Transverse colon (tissue), 4 donors: ENCODE results near the gene ANKS4B. TPM values are rescaled to one million over a fixed set of nuclear protein-coding genes. Genes with fewer than 3 reads are reported as not detected.

Experiments used
- DNase-seq: peaks from one replicate; pipeline ENCODE4 v3.0.0-alpha.2; 2019
- H3K27ac ChIP-seq, 4 donors: fragments of 200-600 bp; sonication (generic); 2 replicates each; pipeline ENCODE4 v1.5.1; 2016 to 2018; ENCODE audit warnings: inconsistent platforms in 4 of 4
- H3K27me3 ChIP-seq: fragments of 200-600 bp; sonication (generic); 2 replicates; pipeline ENCODE4 v1.5.1; 2017; ENCODE audit warnings: inconsistent platforms
- H3K36me3 ChIP-seq, 4 donors: fragments of 200-600 bp; sonication (generic); 2 replicates each; pipeline ENCODE4 v1.5.1; 2017 to 2019; ENCODE audit warnings: inconsistent platforms in 4 of 4
- H3K4me1 ChIP-seq, 4 donors: fragments of 200-600 bp; sonication (generic); 2 replicates each; pipeline ENCODE4 v1.5.1; 2017 to 2020; ENCODE audit warnings: inconsistent platforms in 4 of 4
- H3K4me3 ChIP-seq, 4 donors: fragments of 200-600 bp; sonication (generic); 1 replicate in 1 of 4; 2 replicates in 3 of 4; pipeline versions ENCODE4 v1.5.1 to v1.6.1; 2017 to 2019; ENCODE audit warnings: inconsistent platforms in 4 of 4
- H3K9me3 ChIP-seq, 2 donors: fragments of 200-600 bp; sonication (generic); 2 replicates each; pipeline ENCODE4 v1.5.1; 2017 to 2019; ENCODE audit warnings: inconsistent platforms in 2 of 2
- CTCF ChIP-seq, 5 experiments: fragments of 200-600 bp in 3 of 5; fragments of 450-650 bp in 2 of 5; sonication (generic) in 3 of 5; IDR thresholded peaks; 1 replicate in 2 of 5; 2 replicates in 3 of 5; pipeline ENCODE4 v1.5.1; 2016 to 2017; ENCODE audit warnings: antibody characterized with exemption in 5 of 5, inconsistent platforms in 3 of 5, mild to moderate bottlenecking in 2 of 5, moderate library complexity in 1 of 5
- EP300 ChIP-seq: sonication (generic); formaldehyde crosslinking; IDR thresholded peaks from one replicate; pipeline ENCODE4 v1.6.1; 2017; ENCODE audit warnings: antibody characterized with exemption, low read depth
- POLR2A ChIP-seq: fragments of 450-650 bp; IDR thresholded peaks from one replicate; pipeline ENCODE4 v1.6.1; 2016; ENCODE audit warnings: antibody characterized with exemption, mild to moderate bottlenecking, moderate library complexity
- POLR2AphosphoS5 ChIP-seq, 3 donors: sonication (generic); formaldehyde crosslinking; IDR thresholded peaks; one replicate each; pipeline ENCODE4 v1.6.1; 2016; ENCODE audit warnings: antibody characterized with exemption in 3 of 3
- WGBS, 2 donors: methylation state at CpG; one replicate each; pipeline ENCODE4 v1.1.5; 2018; ENCODE audit warnings: low coverage in 1 of 2; 5-methylcytosine and 5-hydroxymethylcytosine counted together
- in situ Hi-C, 4 donors: fragments of 200-750 bp; cut with MboI; loops; one replicate each; pipeline versions ENCODE4 v1.15.0 to v1.15.1; 2017; ENCODE audit warnings: low sequenced_read_pairs in 3 of 4, low pct_ligation_motif_present in 1 of 4, low pct_unique_long_range_greater_than_20kb in 1 of 4
- intact Hi-C: fragments of 100-400 bp; cut with DNase I; formaldehyde crosslinking; loops from one replicate; pipeline ENCODE4 v1.15.1; 2023; ENCODE audit warnings: low total_unique reads
- total RNA-seq, 4 donors: library from RNA; depleted of rRNA; stranded (reverse); fragments of >200 nt; gene quantifications; one replicate each; pipeline ENCODE4 v1.1.0, GENCODE V29; 2016

ANKS4B gene
- total RNA-seq, 4 donors from 2014 or later: 27.7 to 70.2 (median 41.4) TPM

GRCh38 chr16:21302454-21302853 lies 69.0 kb downstream of the ANKS4B start:
- Histone ChIP-seq H3K4me1 (peaks cover 0 to 30% (median 15%) of the 10 kb centered on the region in 4 donors), H3K36me3 (no peaks in the 10 kb centered on the region), H3K9me3 (no peaks in the 10 kb centered on the region), H3K27me3 (no peaks in the 10 kb centered on the region), H3K27ac (peak overlapping the region; percentile 89 to 96 (median 94)), H3K4me3 (peak overlapping the region in 3 of 4 donors; percentile 39 to 79 (median 64))
- DNase-seq: no peak
- 35 to 36% methylated on average over 2 to 3 of the region's 3 CpGs for WGBS, 2 donors
- no peak for TF ChIP-seq POLR2A
- TF ChIP-seq POLR2AphosphoS5 (IDR thresholded peaks at IDR 0.05): no peak
- no peak for TF ChIP-seq EP300
- no peak for TF ChIP-seq CTCF (IDR thresholded peaks at IDR 0.05)
- intact Hi-C loops (loop anchor here (10.0 kb wide), 1 partner anchor 498 kb away; the partner anchor contains the start of genes ERI2 and REXO5), in situ Hi-C loops (no loop called here)

DNA sequence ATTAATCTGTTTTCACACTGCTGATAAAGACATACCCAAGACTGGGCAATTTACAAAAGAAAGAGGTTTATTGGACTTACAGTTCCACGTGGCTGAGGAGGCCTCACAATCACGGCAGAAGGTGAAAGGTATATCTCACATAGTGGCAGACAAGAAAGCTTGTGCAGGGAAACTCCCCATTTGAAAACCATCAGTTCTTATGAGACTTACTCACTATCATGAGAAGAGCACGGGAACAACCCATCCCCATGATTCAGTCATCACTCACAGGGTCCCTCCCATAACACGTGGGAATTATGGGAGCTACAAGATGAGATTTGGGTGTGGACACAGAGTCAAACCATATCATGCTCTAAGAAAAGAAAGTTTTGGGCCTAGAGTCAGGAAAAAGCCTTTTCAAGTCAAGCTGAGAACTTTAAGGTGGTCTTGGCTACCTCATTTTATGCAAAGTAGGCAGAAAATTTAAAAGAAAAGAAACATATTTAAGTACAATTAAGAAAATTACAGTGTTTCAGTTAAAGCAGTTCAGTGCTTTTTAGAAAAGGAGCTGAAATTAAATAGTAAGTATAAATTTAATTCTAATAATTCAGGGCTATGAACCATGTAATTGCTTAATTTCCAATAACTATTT lies 69.5 kb downstream of the ANKS4B start:
- H3K27ac ChIP-seq: peak overlapping the region; percentile 89 to 96 (median 94)
- H3K36me3 ChIP-seq: no peaks in the 10 kb centered on the region
- no peaks in the 10 kb centered on the region for H3K27me3 ChIP-seq
- DNase-seq: peak; percentile 22
- intact Hi-C loops: loop anchor here (10.0 kb wide), 1 partner anchor 498 kb away; the partner anchor contains the start of genes ERI2 and REXO5
- in situ Hi-C loops: no loop called here
- peak overlapping the region in 1 of 4 donors; percentile 79 for H3K4me3 ChIP-seq
- H3K9me3 ChIP-seq: no peaks in the 10 kb centered on the region
- peaks cover 0 to 30% (median 15%) of the 10 kb centered on the region in 4 donors for H3K4me1 ChIP-seq
- 40 to 51% methylated on average over 4 of the region's 4 CpGs for WGBS, 2 donors
- TF ChIP-seq POLR2A (no peak), EP300 (no peak), CTCF (IDR thresholded peaks at IDR 0.05) (no peak), POLR2AphosphoS5 (IDR thresholded peaks at IDR 0.05) (peak in 2 of 3 donors; percentile 25 to 26)

Other genes starting within 250 kb of the ANKS4B start
- gene DNAH3, start 82.9 kb upstream of the ANKS4B start, total RNA-seq: 10 to 100 TPM in 1 of 4 donors, 1 to 10 TPM in 3; 1.1 to 28.7 (median 5.5) TPM
- 10 to 100 TPM; 23.6 to 71.0 (median 59.3) TPM for gene LDAF1, start 75.0 kb upstream of the ANKS4B start, total RNA-seq
- under 1 TPM in 1 of 4 donors, not detected in 3; 0.27 TPM for gene ZP2, start 22.1 kb upstream of the ANKS4B start, total RNA-seq
- 10 to 100 TPM in 2 of 4 donors, 1 to 10 TPM in 1, not detected in 1; 5.6 to 23.1 (median 18.3) TPM for gene CRYM, start 44.6 kb downstream of the ANKS4B start, total RNA-seq